GM19025 (cell line): ENCODE results near the gene ACTG2.

Source experiments
- ATAC-seq: cut with Tn5 transposase; IDR thresholded peaks from one replicate; pipeline ENCODE4 v1.9.1; 2021; ENCODE audit warnings: mild to moderate bottlenecking, low read depth, moderate library complexity; ENCODE audit not compliant: unreplicated experiment

Gene ACTG2

GRCh38 chr2:73911548-73912208 is 18.9 kb downstream of the ACTG2 start:
- no peak for ATAC-seq

GRCh38 chr2:73913414-73914054 is 20.7 kb downstream of the ACTG2 start:
- ATAC-seq, result no peak

GRCh38 chr2:73914667-73915066 is 21.9 kb downstream of the ACTG2 start:
- ATAC-seq, result no peak

GRCh38 chr2:73915437-73915993 is 22.7 kb downstream of the ACTG2 start:
- ATAC-seq, result no peak

- no peak for ATAC-seq
Observed at GRCh38 chr2:73916666-73917065, 23.9 kb downstream of the ACTG2 start.

GRCh38 chr2:73917296-73917695 is 24.5 kb downstream of the ACTG2 start:
- ATAC-seq, result no peak

- no peak for ATAC-seq
Observed at GRCh38 chr2:73917696-73918207, 24.9 kb downstream of the ACTG2 start.

- ATAC-seq, result no peak
Observed at GRCh38 chr2:73918856-73919255, 26.0 kb downstream of the ACTG2 start.

- no peak for ATAC-seq
Observed at GRCh38 chr2:73919596-73920228, 26.9 kb downstream of the ACTG2 start.

GRCh38 chr2:73920577-73921545 is 28.1 kb downstream of the ACTG2 start:
- no peak for ATAC-seq

GRCh38 chr2:73921581-73921980 is 28.8 kb downstream of the ACTG2 start:
- ATAC-seq, result no peak

GRCh38 chr2:73922681-73923080 is 29.9 kb downstream of the ACTG2 start:
- no peak for ATAC-seq

GRCh38 chr2:73925033-73925704 is 32.4 kb downstream of the ACTG2 start:
- no peak for ATAC-seq

- no peak for ATAC-seq
Observed at GRCh38 chr2:73925853-73926492, 33.2 kb downstream of the ACTG2 start.

- peak; percentile 99 for ATAC-seq
Observed at GRCh38 chr2:73926493-73927327, 33.9 kb downstream of the ACTG2 start, which contains the start of gene DGUOK. TSS of gene DGUOK (plus strand) at chr2:73926880. CDS start at chr2:73926911, 31 bp downstream.

- ATAC-seq, result no peak
Observed at GRCh38 chr2:73927344-73927743, 34.5 kb downstream of the ACTG2 start.

GRCh38 chr2:73928963-73929347 is 36.1 kb downstream of the ACTG2 start:
- ATAC-seq, result no peak

- ATAC-seq, result no peak
Observed at GRCh38 chr2:73930386-73930785, 37.6 kb downstream of the ACTG2 start.
